Dedifferentiated amniotic fluid mesenchymal stem cell (primary cell): ENCODE data around the gene FAM13A.
"Not testable (repeated sequence)": the region's sequence is repeated elsewhere in the genome, so short reads cannot be mapped to it uniquely, and the experiment has no call there.

ENCODE experiments used
- DNase-seq: peaks from one replicate; pipeline ENCODE4 v3.0.0-alpha.2; 2016; ENCODE audit errors: extremely low spot score

FAM13A gene

DNA sequence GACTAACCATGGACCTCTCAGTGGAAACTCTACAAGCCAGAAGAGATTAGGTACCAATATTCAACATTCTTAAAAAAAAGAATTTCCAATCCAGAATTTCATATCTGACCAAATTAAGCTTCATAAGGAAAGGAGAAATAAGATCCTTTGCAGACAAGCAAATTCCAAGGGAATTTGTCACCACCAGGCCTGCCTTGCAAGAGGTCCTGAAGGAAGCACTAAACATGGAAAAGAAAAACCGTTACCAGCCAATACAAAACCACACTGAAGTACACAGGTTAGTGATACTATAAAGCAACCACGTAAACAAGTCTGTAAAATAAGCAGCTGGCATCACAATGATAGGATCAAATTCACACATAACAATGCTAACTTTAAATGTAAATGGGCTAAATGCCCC, 156.6 kb downstream of the FAM13A start:
- no peak for DNase-seq

GRCh38 chr4:88897752-88898151, 159.2 kb downstream of the FAM13A start:
- DNase-seq, result no peak

GRCh38 chr4:88897180-88897579, 159.8 kb downstream of the FAM13A start:
- no peak for DNase-seq

- DNase-seq, result no peak
These were observed 163.0 kb downstream of the FAM13A start for GRCh38 chr4:88893961-88894360.

- DNase-seq, result no peak
These were observed 164.3 kb downstream of the FAM13A start for GRCh38 chr4:88892646-88893045.

- no peak for DNase-seq
These were observed 165.3 kb downstream of the FAM13A start for GRCh38 chr4:88891636-88892035.

GRCh38 chr4:88887409-88887808, 169.6 kb downstream of the FAM13A start:
- not testable (repeated sequence) for DNase-seq

- no peak for DNase-seq
These were observed 175.8 kb downstream of the FAM13A start for GRCh38 chr4:88881227-88881569.

DNA sequence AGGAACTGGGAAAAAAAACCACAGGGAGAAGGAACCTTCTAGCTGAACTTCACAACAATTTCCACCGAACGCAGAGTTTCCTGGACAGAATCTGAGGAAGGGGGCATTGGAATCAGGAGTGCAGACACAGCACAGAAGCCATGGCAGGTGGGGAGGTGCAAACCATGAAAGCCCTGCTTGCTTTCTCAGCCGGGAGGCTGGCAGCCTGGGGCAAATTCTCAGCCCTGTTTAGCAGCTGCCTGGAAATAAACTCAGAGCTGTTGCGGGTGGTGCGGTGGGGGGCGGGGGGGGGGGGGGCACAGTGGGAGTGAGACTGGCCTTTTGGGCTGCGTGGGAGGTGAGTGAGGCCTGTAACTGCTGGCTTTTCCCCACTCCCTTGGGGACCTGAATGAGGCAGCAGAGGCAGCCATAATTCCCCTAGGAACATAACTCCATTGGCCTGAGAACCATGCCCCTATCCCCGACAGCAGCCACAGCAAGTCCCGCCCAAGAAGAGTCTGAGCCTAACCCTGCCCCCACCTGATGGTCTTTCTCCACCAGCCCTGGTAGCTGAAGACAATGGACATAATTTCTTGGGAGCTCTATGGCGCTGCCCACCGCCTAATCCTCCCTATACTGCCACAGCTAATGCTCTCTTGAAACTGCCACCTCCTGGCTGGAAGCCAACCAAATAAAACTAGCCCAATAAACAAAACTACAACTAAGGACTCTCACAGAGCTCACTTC, 176.3 kb downstream of the FAM13A start:
- no peak for DNase-seq

- no peak for DNase-seq
These were observed 177.0 kb downstream of the FAM13A start for GRCh38 chr4:88879991-88880390.

DNA sequence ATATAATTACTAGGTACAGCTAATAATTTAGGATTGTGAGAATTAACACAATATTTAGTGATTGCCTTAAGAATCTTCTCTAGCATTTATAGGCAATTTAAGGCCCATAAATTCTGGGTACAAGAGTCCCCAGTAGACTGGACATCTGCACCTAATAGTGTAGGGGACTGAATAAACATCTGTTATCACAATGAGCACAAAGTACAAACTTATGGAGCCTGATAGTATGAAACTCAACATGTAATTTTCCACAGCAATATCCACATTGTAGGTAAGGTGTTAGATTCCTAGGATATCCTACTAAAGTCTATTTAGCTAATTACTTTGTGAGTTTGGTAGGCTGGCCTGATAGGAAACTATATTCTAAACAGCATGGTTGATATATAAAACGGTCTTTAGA, 178.3 kb downstream of the FAM13A start:
- DNase-seq, result no peak

- DNase-seq, result no peak
These were observed 186.6 kb downstream of the FAM13A start for GRCh38 chr4:88870428-88870827.

GRCh38 chr4:88868510-88868909, 188.5 kb downstream of the FAM13A start:
- DNase-seq, result no peak

DNA sequence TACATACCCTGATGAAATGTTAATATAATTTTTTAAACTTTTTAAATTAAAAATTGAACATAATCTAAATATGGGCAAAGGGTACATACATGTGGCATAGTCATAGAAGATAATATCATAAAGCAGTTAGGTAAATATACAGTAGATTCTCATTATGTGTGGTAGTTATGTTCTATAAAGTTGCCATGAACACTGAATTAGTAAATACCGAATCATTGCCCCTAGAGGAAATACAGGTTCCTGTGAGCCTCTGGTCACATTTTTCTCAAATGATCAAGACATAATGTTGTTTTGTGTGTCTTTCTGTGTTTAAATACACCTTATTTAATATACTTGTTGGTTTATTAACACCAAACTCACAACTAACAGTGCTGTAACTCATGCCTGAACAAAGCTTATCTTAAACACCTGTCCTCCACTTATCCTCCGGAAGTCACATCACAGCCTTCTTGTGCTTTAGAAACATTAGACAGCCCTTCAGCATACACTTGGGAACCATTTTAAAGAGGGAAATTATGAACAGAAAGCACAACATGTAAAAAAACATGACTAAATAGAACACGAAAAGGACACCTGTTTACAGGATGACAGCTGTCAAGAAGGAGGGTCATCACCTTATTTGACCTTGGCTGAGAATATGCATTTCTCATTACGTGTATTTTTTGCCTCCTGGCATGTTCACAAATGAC, 190.0 kb downstream of the FAM13A start:
- DNase-seq, result no peak

- no peak for DNase-seq
These were observed 191.5 kb downstream of the FAM13A start for GRCh38 chr4:88865466-88865865.

DNA sequence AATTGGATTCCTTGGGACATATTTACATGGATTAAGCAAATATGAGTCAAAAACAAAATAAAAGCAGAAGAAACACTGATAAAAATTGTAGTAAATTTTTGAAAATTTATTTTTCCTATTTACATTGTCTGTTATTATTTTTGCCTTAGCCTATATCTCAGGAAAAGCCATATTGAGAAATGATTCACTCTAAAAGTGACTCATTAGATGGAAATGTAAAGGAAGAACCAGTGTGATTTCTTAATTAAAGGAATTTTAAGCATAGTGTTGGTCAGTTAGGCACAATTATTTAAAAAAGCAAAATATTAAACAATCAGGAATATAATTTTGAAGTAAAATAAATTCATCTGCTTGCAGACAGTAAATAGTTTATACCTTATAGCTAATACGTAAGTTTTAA, 191.9 kb downstream of the FAM13A start:
- no peak for DNase-seq

- no peak for DNase-seq
These were observed 196.4 kb downstream of the FAM13A start for GRCh38 chr4:88860586-88860985.

- DNase-seq, result peak; percentile 23
These were observed 197.7 kb downstream of the FAM13A start for GRCh38 chr4:88859191-88859812.

DNA sequence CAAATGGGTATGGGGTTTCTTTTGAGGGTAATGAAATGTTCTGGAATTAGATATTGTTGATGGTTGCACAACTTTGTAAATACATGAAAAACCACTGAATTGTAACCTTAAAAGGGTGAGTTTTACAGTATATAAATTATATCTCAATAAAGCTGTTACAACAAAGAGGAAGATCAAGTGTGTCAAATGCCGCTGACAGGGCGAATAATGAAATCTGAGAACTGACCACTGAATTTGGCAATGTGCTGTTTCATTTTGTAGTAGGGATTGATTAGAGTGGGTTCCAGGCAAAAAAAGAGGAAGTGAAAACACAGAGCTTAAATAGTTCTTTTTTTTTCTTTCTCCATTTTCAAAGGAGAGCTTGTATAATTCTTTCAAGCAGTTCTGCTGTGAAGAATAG, 198.2 kb downstream of the FAM13A start:
- no peak for DNase-seq

- DNase-seq, result no peak
These were observed 199.4 kb downstream of the FAM13A start for GRCh38 chr4:88857588-88857987.

- DNase-seq, result no peak
These were observed 202.5 kb downstream of the FAM13A start for GRCh38 chr4:88854481-88854880.

GRCh38 chr4:88853583-88853982, 203.4 kb downstream of the FAM13A start:
- DNase-seq, result not testable (repeated sequence)

DNA sequence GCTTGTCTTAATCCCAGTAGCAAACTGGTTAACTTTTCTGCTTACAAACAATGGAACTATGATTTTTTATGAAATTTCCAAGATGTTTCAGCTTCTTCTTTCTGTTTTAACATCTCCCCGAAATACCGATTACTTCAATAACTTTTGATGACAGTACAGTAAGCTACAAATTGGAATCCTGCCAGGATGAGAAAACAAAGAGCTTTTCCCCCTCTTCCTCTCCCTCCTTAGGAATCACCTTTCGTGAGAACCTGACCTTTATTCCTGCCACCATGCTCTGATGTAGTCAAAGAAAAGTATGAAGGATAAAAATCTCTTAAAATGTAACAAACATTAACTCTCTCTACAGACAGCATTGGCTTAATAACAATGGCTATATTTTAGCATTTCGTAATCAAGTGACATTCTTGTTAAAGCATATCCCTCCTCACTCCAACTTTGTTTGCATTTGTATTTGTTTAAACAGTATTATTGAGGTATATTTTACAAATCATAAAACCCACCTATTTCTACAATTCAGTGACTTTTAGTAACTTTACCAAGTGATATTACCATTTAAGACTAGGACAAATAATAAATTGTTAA, 210.7 kb downstream of the FAM13A start:
- no peak for DNase-seq
